RWPE1 (cell line): Measurements from ENCODE around the gene TENT4B.
"Not testable (repeated sequence)": the region's sequence is repeated elsewhere in the genome, so short reads cannot be mapped to it uniquely, and the experiment has no call there.

Experiments
- CTCF ChIA-PET: fragments of 350-600 bp; sonication (Branson Sonifier 250); formaldehyde crosslinking; extraction: SDS; loops from one replicate; lab custom pipeline; 2021; lab: Yijun Ruan, JAX
- POLR2A ChIA-PET: fragments of 400-600 bp; formaldehyde crosslinking; extraction: SDS; loops from one replicate; lab custom pipeline; 2020; ENCODE audit warnings: antibody characterized with exemption; ENCODE audit not compliant: low non-redundant PET; lab: Yijun Ruan, JAX
- DNase-seq: peaks from one replicate; pipeline ENCODE4 v3.0.0; 2012; ENCODE audit warnings: low spot score
- H3K27ac ChIP-seq: fragments of 450-650 bp; 2 replicates; pipeline ENCODE4 v1.5.1; 2017
- TF ChIP-seq, protein P1 (sequence below): fragments of 450-650 bp; conservative IDR thresholded peaks from 2 replicates; pipeline ENCODE4 v1.5.1; 2017; ENCODE audit warnings: low read depth, mild to moderate bottlenecking

The TENT4B gene

DNA sequence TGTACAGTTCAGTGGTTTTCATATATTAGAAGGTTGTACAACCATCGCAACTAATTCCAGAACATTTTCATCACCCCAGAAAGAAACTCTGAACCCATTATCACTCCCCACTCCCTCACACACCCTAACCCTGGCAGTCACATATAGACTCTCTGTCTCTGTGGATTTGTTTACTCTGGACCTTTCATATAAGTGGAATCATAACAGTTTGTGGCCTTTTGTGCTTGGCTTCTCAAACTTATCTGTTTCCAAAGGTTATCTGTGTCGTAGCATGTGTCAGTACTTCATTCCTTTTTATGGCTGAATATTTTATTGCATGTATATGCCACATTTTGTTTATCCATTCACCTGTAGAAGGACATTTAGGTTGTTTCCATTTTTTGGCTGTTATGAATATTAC, 12.4 kb downstream of the TENT4B start:
- ChIA-PET CTCF (no interaction called here), POLR2A (no interaction called here)
- TF ChIP-seq, protein P1, sequence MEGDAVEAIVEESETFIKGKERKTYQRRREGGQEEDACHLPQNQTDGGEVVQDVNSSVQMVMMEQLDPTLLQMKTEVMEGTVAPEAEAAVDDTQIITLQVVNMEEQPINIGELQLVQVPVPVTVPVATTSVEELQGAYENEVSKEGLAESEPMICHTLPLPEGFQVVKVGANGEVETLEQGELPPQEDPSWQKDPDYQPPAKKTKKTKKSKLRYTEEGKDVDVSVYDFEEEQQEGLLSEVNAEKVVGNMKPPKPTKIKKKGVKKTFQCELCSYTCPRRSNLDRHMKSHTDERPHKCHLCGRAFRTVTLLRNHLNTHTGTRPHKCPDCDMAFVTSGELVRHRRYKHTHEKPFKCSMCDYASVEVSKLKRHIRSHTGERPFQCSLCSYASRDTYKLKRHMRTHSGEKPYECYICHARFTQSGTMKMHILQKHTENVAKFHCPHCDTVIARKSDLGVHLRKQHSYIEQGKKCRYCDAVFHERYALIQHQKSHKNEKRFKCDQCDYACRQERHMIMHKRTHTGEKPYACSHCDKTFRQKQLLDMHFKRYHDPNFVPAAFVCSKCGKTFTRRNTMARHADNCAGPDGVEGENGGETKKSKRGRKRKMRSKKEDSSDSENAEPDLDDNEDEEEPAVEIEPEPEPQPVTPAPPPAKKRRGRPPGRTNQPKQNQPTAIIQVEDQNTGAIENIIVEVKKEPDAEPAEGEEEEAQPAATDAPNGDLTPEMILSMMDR = no peak
- DNase-seq = no peak
- H3K27ac ChIP-seq = no peak overlapping the region

- TF ChIP-seq, protein P1 = no peak
- ChIA-PET CTCF (interaction anchor here (0.6 kb wide), 2 partner anchors 7 to 29 kb away, joined by 3 read pairs; no protein-coding TSS in a partner anchor), POLR2A (no interaction called here)
- DNase-seq = no peak
- H3K27ac ChIP-seq = peak overlapping the region; percentile 71
Observed at GRCh38 chr16:50166511-50167500, 13.7 kb downstream of the TENT4B start.

- ChIA-PET POLR2A (no interaction called here), CTCF (interaction anchor here (0.6 kb wide), 2 partner anchors 8 to 28 kb away, joined by 3 read pairs; no protein-coding TSS in a partner anchor)
- DNase-seq = no peak
- H3K27ac ChIP-seq = peak overlapping the region; percentile 44; the same call in 1 of the 2 replicates
- TF ChIP-seq, protein P1 = no peak
Observed at GRCh38 chr16:50167556-50167955, 14.4 kb downstream of the TENT4B start.

DNA sequence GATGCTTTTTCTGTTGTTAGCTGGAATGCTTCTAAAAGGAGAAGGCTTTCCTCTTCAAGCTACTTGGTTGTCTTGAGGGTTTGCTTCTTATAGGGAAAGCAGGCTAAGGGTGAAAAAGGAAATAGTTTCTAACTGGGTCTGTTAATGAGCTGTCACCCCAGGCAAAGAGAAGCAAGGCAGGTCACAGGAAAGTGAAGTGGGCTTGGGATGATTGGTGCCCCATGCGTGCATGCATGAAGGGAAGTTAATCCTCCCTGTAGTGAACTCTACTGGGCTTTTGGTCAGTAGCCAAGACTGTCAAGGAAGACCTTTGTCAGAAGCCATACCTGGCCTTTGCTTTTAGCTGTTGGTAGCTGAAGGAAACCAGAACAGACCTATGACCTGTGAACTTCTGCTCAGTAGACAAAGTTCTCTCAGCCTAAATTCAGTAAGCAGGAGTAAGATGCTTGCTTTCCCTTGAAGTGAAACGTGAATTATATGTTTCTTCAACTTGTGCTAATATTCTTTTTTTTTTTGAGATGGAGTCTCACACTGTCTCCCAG, 16.5 kb downstream of the TENT4B start:
- ChIA-PET POLR2A (no interaction called here), CTCF (interaction anchor here (0.6 kb wide), 1 partner anchor 136 kb away, joined by 3 read pairs; no protein-coding TSS in a partner anchor)
- TF ChIP-seq, protein P1 = no peak
- DNase-seq = no peak
- H3K27ac ChIP-seq = no peak overlapping the region

GRCh38 chr16:50171773-50172172, 18.7 kb downstream of the TENT4B start:
- CTCF ChIA-PET = interaction anchor here (0.5 to 0.7 kb wide), 3 partner anchors 27 to 574 kb away, joined by 3 to 5 read pairs (median 3); no protein-coding TSS in a partner anchor
- not testable (repeated sequence) for DNase-seq, H3K27ac ChIP-seq
- POLR2A ChIA-PET = interaction anchor here (0.6 kb wide), 1 partner anchor 144 kb away, joined by 3 read pairs; no protein-coding TSS in a partner anchor

DNA sequence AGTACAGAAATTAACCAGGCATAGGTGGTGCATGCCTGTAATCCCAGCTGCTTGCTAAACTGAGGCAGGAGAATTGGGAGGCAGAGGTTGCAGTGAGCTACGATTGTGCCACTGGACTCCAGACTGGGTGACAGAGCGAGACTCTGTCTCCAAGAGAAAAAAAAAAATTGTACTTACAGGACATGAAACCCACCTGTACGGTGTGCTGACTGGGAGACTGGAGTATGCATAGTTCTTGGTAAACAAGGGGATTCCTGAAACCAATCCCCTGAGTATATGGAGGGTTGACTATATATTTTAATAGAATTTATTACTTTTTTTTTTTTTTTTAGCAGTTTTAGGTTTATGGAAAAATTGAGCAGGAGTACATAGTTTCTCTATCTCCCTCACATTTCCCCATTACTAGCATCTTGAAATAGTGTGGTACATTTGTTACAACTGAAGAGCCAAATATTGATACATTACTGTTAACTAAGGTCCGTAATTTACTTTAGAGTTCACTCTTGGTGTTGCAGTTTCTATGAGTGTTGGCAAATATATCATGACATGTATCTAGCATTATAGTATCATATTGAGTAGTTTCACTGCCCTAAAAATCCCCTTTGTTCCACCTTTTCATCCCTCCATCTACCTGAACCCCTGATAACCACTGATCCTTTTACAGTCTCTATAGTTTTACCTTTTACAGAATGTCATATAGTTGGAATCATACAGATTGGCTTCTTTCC, 19.3 kb downstream of the TENT4B start:
- CTCF ChIA-PET = no interaction called here
- no peak overlapping the region for H3K27ac ChIP-seq
- POLR2A ChIA-PET = interaction anchor here (0.6 kb wide), 1 partner anchor 145 kb away, joined by 3 read pairs; no protein-coding TSS in a partner anchor
- no peak for DNase-seq
- TF ChIP-seq, protein P1 = no peak
